ENCODE measurements around the gene HPN.
"Not testable (repeated sequence)": the region's sequence is repeated elsewhere in the genome, so short reads cannot be mapped to it uniquely, and the experiment has no call there.

Gene HPN

DNA sequence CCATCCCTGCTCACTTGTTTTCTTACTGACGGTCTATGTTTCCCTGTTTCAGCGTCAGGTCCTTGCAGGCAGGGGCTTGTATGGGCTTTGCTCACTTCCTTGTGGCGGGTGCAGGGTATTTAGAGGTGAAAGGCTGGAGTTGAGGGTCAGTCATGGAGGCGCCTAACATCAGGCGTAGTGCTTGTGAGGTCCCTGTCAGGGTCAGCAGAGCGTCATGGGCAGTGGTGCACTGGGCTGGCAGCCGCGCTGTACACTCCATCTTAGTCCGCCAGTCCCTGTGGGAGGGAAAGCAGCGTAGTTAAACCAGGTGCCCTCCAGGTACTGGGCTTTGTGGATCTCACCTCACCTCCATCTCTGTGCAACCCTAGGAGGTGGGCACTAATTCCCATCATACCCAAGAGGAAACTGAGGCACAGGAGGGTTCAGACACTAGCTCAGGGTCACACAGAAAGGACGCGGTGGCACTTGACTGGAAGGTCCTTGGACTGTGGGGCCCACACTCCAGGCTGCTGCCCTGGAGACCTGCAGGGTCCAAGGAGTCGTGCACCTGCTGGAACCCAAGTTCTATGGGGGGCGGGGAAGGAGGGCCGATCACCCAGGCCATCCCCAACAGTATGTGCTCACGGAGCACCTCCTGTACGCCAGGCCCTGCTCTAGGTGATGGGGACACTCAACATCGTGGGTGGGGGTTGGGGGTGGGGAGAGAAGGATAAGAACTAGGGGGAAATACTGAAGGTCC, 36.8 kb upstream of the HPN start:
- Histone ChIP-seq H3K4me3 (ENCODE audit: low read depth, low read length) (no peak overlapping the region), H3K27me3 (no peaks in the 10 kb centered on the region), H3K9me3 (no peaks in the 10 kb centered on the region), H3K36me3 (peaks cover 20% of the 10 kb centered on the region), H3K4me1 (no peaks in the 10 kb centered on the region)
- TF ChIP-seq, protein P1, sequence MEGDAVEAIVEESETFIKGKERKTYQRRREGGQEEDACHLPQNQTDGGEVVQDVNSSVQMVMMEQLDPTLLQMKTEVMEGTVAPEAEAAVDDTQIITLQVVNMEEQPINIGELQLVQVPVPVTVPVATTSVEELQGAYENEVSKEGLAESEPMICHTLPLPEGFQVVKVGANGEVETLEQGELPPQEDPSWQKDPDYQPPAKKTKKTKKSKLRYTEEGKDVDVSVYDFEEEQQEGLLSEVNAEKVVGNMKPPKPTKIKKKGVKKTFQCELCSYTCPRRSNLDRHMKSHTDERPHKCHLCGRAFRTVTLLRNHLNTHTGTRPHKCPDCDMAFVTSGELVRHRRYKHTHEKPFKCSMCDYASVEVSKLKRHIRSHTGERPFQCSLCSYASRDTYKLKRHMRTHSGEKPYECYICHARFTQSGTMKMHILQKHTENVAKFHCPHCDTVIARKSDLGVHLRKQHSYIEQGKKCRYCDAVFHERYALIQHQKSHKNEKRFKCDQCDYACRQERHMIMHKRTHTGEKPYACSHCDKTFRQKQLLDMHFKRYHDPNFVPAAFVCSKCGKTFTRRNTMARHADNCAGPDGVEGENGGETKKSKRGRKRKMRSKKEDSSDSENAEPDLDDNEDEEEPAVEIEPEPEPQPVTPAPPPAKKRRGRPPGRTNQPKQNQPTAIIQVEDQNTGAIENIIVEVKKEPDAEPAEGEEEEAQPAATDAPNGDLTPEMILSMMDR (IDR thresholded peaks at IDR 0.05; ENCODE audit: low read depth, low read length), result no peak
- DNase-seq, result no peak

DNA sequence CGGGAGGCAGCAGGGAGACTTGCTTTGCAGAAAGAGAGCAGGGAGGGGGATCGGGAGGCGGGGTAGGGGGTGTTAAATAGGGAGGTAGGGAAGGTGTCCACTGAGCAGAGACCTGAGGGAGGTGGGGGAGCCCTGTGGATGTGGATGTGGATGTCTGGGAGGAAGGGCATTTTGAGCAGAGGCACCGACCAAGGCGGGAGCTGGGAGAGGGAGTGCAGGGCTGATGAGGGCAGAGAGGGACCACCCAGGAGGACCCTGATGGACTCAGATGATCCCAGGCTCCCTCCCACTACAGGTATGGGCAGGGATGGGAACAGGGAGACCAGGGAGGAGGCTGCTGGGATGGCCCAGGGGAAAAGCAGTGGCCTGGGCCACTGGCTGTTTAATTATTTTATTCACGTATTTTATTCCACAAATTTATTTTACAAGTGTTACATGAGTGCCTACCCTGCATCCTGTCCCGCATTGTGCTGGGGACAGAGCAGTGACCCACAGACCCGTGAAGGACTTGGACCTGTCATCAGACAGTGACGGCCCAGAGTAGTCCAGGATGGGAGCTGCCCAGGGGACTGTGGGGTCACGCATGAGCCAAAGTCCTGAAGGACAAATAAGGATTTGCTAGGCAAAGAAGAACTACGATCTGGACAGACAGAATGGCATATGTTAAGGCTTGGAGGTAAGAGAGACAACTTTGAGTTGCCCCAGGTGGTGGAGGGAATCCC, 36.1 kb upstream of the HPN start:
- no peaks in the 10 kb centered on the region for H3K9me3 ChIP-seq
- peaks cover 25% of the 10 kb centered on the region for H3K36me3 ChIP-seq
- no peaks in the 10 kb centered on the region for H3K27me3 ChIP-seq
- no peak for DNase-seq
- H3K4me1 ChIP-seq, result no peaks in the 10 kb centered on the region
- no peak overlapping the region for H3K4me3 ChIP-seq (ENCODE audit: low read depth, low read length)
- TF ChIP-seq, protein P1 (IDR thresholded peaks at IDR 0.05; ENCODE audit: low read depth, low read length), result no peak

DNA sequence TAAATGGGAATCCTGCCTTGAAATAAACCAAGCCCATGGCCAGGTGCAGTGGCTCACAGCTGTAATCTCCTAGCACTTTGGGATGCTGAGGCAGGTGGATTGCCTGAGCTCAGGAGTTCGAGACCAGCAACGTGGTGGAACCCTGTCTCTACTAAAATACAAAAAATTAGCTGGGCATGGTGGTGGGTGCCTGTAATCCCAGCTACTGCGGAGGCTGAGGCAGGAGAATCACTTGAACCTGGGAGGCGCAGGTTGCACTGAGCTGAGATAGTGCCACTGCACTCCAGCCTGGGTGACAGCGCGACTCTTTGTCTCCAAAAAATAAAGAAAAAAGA, 35.5 kb upstream of the HPN start:
- not testable (repeated sequence) for H3K9me3 ChIP-seq; DNase-seq; H3K27me3 ChIP-seq; H3K4me3 ChIP-seq (ENCODE audit: low read depth, low read length); H3K4me1 ChIP-seq
- peaks cover 26% of the 10 kb centered on the region for H3K36me3 ChIP-seq

DNA sequence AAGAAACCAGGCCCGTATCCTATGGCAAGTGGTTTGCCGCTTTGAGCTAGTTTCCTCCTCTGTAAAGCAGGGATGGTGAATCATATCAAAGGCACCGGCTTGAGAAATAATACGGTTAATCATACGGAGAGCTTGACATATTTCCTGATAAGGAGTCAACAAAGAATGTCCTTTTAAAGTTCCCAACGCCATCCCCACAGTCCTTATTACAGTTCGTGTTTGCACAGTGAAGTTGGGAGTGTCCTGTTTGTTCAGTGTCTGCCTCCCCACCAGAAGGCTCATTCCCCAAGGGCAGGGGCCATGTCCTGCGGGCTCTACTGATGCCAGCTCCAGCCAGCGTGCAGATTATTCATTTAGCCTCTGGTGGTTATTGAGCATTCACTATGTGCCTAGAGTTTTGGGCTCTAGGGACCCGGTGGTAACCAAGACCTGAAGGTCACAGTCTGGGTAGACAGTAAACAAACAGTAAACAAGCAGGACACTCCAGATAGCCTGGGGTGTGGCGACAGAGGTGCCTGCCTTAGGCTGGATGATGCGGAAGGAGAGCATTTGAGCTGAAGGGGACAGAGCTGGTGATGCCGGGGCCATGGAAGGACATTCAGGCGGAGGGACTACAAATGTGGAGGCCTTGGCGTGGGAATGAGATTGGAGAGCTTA, 35.1 kb upstream of the HPN start:
- Histone ChIP-seq H3K4me1 (no peaks in the 10 kb centered on the region), H3K27me3 (no peaks in the 10 kb centered on the region), H3K4me3 (ENCODE audit: low read depth, low read length) (no peak overlapping the region), H3K36me3 (peaks cover 29% of the 10 kb centered on the region), H3K9me3 (no peaks in the 10 kb centered on the region)
- TF ChIP-seq, protein P1 (IDR thresholded peaks at IDR 0.05; ENCODE audit: low read depth, low read length), result no peak
- no peak for DNase-seq

DNA sequence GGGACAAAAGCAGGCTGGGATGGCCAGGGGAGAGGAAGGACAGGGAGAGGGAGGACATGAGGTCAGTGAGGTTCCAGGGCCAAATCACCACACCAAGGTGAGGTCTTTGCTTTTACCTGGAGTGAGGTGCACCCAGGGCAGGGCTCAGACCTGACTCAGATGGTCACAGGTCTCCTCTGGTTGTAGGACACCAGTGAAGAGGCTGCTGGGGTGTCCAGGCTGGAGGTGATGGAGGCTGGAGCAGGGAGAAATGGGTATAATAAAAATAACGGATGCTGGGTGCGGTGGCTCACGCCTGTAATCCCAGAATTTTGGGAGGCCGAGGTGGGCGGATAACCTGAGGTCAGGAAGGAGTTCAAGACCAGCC, 34.5 kb upstream of the HPN start:
- Histone ChIP-seq H3K9me3 (no peaks in the 10 kb centered on the region), H3K4me1 (no peaks in the 10 kb centered on the region), H3K27me3 (no peaks in the 10 kb centered on the region), H3K36me3 (peaks cover 34% of the 10 kb centered on the region), H3K4me3 (ENCODE audit: low read depth, low read length) (no peak overlapping the region)
- DNase-seq, result no peak
- TF ChIP-seq, protein P1 (IDR thresholded peaks at IDR 0.05; ENCODE audit: low read depth, low read length), result no peak

DNA sequence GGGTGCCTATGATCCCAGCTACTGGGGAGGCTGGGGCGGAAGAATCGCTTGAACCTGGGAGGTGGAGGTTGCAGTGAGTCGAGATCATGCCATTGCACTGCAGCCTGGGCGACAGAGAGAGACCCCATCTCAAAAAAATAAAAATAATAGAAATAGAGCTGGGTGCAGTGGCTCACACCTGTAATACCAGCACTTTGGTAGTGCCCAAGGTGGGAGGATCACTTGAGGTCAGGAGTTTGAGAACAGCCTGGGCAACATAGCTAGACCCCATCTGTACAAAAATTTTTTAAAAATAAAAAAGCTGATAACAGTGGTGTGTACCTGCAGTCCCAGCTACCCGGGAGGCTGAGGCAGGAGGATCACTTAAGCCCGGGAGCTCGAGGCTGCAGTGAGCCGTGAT, 34.1 kb upstream of the HPN start:
- DNase-seq; H3K9me3 ChIP-seq; H3K4me1 ChIP-seq; H3K27me3 ChIP-seq; H3K4me3 ChIP-seq (ENCODE audit: low read depth, low read length): not testable (repeated sequence)
- H3K36me3 ChIP-seq, result peaks cover 38% of the 10 kb centered on the region

DNA sequence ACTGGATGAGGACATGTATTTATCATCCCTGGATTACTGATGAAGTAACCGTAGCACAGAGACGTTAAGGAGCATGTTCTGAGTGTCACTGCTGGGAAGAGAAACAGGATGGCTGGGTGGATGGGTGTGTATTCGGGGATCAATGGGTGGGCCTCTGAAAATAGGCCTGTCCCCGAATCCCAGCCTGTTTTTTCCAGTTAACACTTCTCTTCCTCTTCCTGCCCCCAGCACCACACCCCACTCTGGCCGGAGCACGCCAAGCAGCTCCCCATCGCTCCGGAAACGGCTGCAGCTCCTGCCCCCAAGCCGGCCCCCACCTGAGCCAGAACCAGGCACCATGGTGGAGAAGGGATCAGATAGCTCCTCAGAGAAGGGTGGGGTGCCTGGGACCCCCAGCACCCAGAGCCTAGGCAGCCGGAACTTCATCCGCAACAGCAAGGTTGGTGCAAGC, 32.6 kb upstream of the HPN start:
- TF ChIP-seq, protein P1 (IDR thresholded peaks at IDR 0.05; ENCODE audit: low read depth, low read length), result no peak
- Histone ChIP-seq H3K4me1 (no peaks in the 10 kb centered on the region), H3K27me3 (no peaks in the 10 kb centered on the region), H3K9me3 (no peaks in the 10 kb centered on the region), H3K4me3 (ENCODE audit: low read depth, low read length) (no peak overlapping the region), H3K36me3 (peaks cover 43% of the 10 kb centered on the region)
- no peak for DNase-seq

Measured in BE2C (cell line).